Measurements from ENCODE around the gene CDC42BPA.
"Not testable (repeated sequence)": the region's sequence is repeated elsewhere in the genome, so short reads cannot be mapped to it uniquely, and the experiment has no call there.

The CDC42BPA gene

GRCh38 chr1:226965581-226966440 lies 352.5 kb downstream of the CDC42BPA start:
- FAIRE-seq (no peak), DNase-seq (ENCODE audit: low spot score) (no peak)

DNA sequence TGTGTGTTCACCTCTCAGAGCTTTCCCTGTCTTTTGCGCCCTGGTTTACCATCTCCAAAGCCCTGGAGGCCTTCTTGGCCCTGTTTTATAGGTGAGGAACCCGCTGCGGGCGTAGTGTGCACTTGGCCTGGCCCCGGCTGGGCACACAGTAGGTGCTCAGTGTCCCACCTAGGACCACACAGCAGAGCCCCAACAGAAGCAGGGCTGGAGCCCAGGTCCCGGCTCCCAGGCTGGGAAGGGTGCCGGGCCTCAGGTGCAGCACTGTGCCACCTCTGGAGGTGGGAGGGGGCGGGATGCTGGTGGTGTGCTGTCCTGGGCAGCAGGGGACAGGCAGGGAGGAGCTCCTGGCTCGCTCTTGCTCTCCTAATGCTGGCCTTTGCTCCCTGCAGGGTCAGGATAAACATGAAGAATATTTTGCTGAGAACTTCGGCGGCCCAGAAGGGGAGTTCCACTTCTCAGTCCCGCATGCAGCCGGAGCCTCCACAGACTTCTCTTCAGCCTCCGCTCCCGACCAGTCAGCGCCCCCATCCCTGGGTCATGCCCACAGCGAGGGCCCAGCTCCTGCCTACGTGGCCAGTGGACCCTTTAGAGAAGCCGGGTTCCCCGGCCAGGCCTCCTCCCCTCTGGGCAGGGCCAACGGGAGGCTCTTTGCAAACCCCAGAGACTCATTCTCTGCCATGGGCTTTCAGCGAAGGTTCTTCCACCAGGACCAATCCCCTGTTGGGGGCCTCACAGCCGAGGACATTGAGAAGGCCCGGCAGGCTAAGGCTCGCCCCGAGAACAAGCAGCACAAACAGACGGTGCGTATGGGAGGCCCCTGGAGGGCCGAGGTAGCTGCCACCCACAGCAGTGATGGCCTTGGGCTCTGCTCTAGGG lies 353.4 kb downstream of the CDC42BPA start:
- FAIRE-seq (no peak), DNase-seq (ENCODE audit: low spot score) (no peak)

- no peak for DNase-seq (ENCODE audit: low spot score)
These were observed 354.2 kb downstream of the CDC42BPA start for GRCh38 chr1:226964068-226964425.

GRCh38 chr1:226962421-226963391 lies 355.6 kb downstream of the CDC42BPA start:
- FAIRE-seq (no peak), DNase-seq (ENCODE audit: low spot score) (no peak)

More at GRCh38 chr1:226964068-226964425, 354.2 kb downstream of the CDC42BPA start:
- FAIRE-seq = no peak

DNA sequence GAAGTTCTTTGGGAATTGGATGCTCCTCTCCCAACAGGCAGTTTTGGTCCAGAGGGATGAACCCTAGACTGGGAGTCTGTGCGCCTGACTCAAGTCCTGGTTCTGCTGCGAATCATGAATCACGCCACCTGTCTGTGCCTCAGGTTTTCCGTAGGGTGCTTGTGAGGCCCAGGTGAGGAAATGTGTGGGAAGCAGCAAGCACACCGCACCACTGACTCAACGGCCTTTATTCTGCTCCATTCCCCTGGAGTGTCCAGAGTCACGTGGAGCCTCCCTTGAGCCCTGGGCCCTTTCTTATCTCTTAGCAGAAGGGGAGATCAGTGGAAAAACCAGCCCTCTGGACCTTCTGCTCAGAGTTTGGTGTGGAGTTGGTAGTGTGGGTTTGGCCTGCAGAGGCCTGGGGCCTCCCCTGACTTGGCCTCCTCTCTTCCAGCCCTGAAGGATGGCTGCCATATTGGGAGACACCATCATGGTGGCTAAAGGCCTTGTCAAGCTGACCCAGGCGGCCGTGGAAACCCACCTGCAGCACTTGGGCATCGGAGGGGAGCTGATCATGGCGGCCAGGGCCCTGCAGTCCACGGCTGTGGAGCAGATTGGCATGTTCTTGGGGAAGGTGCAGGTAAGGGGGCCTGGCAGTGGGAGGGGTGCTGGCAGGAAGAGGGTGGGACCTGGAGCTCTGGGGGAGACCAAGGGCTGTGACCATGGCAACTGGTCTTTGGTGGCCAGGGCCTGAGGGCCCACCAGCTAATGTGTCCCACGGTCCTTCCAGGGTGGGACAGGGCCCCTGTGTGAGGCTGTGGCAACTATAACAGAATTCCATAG lies 357.1 kb downstream of the CDC42BPA start:
- DNase-seq (ENCODE audit: low spot score) = no peak
- FAIRE-seq = no peak

DNA sequence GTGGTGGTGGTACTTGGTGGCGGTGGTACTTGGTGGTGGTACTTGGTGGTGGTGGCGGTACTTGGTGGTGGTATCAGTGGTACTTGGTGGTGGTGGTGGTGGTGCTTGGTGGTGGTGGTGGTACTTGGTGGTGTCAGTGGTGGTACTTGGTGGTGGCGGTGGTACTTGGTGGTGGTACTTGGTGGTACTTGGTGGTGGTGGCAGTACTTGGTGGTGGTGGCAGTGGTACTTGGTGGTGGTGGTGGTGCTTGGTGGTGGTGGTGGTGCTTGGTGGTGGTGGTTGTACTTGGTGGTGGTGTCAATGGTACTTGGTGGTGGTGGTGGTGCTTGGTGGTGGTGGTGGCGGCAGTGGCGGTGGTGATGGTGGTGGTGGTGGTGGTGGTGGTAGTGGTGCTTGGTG lies 358.0 kb downstream of the CDC42BPA start:
- no peak for FAIRE-seq
- no peak for DNase-seq (ENCODE audit: low spot score)

DNA sequence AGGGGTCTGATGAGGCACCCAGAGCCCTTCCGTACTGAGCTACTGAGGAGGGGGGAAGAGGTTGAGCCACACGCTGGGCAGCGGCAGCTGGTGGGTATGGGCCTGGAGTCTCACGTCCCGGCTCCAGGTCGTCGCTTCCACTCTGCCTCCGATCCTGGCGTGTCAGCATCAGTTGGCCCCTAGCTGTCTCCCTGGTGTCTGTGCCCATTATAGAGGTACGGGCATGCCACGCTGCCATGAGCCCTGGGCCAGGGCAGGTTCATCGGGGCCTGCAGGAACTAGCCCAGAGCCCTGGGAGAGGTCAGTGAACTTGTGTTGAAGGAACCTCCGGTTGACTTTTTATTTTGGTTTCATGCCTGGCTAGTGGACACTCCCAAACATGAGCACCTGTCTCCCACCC lies 360.0 kb downstream of the CDC42BPA start:
- DNase-seq (ENCODE audit: low spot score) = no peak
- FAIRE-seq = no peak

- DNase-seq (ENCODE audit: low spot score) = no peak
- no peak for FAIRE-seq
These were observed 360.6 kb downstream of the CDC42BPA start for GRCh38 chr1:226957714-226958113.

DNA sequence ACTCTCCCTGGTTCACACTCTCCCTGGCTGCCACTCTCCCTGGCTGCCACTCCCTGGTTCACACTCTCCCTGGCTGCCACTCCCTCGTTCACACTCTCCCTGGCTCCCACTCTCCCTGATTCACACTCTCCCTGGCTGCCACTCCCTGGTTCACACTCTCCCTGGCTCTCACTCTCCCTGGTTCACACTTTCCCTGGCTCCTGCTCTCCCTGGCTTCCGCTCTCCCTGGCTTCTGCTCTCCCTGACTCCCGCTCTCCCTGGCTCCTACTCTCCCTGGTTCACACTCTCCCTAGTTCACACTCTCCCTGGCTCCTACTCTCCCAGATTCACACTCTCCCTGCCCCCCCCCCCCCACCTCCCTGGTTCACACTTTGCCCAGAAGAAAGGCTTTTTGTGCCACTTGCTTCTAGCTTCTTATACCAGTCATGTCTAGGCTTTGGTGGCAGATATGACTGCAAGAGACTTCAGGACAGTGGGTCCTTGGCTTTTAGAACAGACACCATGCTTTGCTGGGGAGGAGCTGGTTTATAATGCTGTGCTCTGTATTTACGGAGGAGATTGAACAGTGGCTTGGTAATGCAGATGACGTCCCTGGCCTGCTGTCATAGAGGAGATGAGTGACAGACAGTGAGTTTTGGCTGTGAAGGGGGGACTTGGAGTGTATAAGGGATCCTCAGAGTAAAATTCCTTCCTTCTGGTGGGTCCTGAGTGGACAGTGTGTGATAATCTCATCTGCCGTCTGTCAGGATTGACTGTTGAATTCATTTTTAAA lies 361.2 kb downstream of the CDC42BPA start:
- DNase-seq (ENCODE audit: low spot score) (no peak), FAIRE-seq (no peak)

DNA sequence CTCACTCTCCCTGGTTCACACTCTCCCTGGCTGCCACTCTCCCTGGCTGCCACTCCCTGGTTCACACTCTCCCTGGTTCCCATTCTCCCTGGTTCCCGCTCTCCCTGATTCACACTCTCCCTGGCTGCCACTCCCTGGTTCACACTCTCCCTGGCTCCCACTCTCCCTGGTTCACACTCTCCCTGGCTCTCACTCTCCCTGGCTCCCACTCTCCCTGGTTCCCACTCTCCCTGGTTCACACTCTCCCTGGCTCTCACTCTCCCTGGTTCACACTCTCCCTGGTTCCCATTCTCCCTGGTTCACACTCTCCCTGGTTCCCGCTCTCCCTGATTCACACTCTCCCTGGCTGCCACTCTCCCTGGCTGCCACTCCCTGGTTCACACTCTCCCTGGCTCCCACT lies 362.4 kb downstream of the CDC42BPA start:
- not testable (repeated sequence) for FAIRE-seq; DNase-seq (ENCODE audit: low spot score)

DNA sequence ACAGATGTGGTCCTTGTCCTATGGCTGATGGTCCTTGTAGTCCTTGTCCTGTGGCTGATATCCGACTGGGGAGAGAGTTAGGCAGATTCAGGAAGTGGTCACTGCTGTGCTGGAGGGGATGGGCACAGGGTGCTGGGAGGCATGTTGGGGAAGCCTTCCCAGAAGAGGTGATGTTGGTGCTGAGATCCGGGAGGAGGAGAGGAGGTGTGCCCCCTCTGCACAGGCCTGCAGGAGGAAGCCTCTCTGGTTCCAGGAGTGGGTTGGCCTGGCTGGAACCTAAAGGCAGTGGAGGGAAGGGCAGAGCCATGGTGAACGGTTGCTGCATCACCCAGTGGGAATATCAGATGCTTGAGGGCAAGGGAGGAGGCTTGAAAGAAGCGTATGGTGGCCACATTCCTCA lies 363.5 kb downstream of the CDC42BPA start:
- no peak for DNase-seq (ENCODE audit: low spot score)
- FAIRE-seq = no peak

DNA sequence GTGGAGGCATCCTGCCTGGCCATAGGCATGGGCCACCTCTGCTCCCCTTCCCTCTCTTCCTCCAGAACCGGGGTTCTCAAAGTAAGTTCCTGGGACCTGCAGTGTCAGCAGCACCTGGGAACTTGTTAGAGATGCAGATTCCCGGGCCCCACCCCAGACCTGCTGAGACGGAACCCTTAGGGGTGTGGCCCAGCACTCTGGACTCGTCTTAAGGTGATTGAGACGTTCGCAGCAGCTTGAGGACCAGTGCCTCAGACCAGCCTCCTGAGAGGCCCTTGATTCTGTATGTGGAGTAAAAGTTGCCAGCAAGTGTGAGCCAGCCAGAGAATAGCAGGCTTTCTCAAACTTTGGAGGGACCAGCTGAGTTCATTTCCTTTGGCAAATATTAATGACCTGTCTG lies 364.0 kb downstream of the CDC42BPA start:
- no peak for DNase-seq (ENCODE audit: low spot score)
- FAIRE-seq = no peak

GRCh38 chr1:226953175-226953800 lies 365.0 kb downstream of the CDC42BPA start:
- FAIRE-seq (no peak), DNase-seq (ENCODE audit: low spot score) (no peak)

- FAIRE-seq = no peak
- DNase-seq (ENCODE audit: low spot score) = no peak
These were observed 366.2 kb downstream of the CDC42BPA start for GRCh38 chr1:226952118-226952441.

DNA sequence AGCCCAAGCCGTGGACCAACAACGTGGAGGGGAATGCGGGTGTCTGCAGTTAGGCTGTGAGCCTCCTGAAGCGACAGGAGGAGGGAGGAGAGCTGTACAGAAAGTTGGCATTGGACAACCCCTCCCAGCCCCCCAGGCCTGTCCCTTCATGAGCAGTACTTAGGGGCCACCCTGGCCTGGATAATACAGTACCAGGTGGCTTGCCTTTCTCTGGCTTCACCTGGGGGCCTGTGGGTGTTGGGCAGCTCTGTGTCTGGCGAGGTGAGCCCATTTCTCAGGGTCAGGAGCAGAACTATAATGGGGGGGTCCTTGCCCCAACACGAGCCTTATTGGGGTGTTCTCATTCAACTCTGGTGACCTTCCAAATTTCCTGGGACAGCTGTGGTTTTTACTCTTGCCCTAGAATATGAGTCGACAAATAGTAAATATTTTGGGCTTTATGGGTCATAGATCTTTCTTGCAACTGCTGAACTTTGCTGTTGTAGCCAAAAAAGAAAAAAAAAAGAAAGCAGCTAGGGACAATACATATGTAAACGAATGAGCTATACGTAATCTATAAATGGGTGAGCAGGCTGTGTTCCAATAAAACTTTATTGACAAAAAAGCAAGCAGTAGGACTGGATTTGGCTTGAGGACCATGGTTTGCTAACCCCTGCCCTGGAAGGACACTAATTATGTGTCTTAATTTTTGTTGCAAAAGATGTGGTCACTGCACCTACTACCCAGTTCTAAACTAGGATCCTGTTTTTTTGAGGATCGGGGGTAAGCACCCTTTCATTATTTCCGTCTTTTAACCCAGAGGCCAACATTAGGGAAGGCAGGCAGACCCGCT lies 366.8 kb downstream of the CDC42BPA start:
- FAIRE-seq (no peak), DNase-seq (ENCODE audit: low spot score) (no peak)

GRCh38 chr1:226950871-226951270 lies 367.4 kb downstream of the CDC42BPA start:
- FAIRE-seq (no peak), DNase-seq (ENCODE audit: low spot score) (no peak)

GRCh38 chr1:226950316-226950715 lies 368.0 kb downstream of the CDC42BPA start:
- DNase-seq (ENCODE audit: low spot score) = no peak
- FAIRE-seq = no peak

GRCh38 chr1:226949401-226949800 lies 368.9 kb downstream of the CDC42BPA start:
- FAIRE-seq = no peak
- DNase-seq (ENCODE audit: low spot score) = no peak
